WERI-Rb-1 (cell line): Measurements from ENCODE around the gene HCAR2.
"Not testable (repeated sequence)": the region's sequence is repeated elsewhere in the genome, so short reads cannot be mapped to it uniquely, and the experiment has no call there.

ENCODE experiments used
- DNase-seq: peaks from one replicate; pipeline ENCODE4 v3.0.0-alpha.2; 2020
- H3K27ac ChIP-seq: fragments of 250-450 bp; sonication (Bioruptor Pico); 2 replicates; pipeline ENCODE4 v1.5.1; 2020; ENCODE audit warnings: mild to moderate bottlenecking, moderate library complexity
- H3K27me3 ChIP-seq: fragments of 250-450 bp; sonication (Bioruptor Pico); 2 replicates; pipeline ENCODE4 v1.5.1; 2021; ENCODE audit warnings: mild to moderate bottlenecking, low read depth, moderate library complexity; ENCODE audit not compliant: insufficient read depth, severe bottlenecking
- H3K36me3 ChIP-seq: fragments of 250-450 bp; sonication (Bioruptor Pico); 2 replicates; pipeline ENCODE4 v1.5.1; 2020; ENCODE audit warnings: mild to moderate bottlenecking, moderate library complexity
- H3K4me3 ChIP-seq: 2 replicates; pipeline ENCODE4 v1.5.1; 2011; ENCODE audit warnings: low read depth, mild to moderate bottlenecking, control low read depth, low read length
- H3K9me3 ChIP-seq: fragments of 250-450 bp; sonication (Bioruptor Pico); 2 replicates; pipeline ENCODE4 v1.5.1; 2021; ENCODE audit warnings: mild to moderate bottlenecking, moderate library complexity; ENCODE audit not compliant: severe bottlenecking
- TF ChIP-seq, protein P1 (sequence below): IDR thresholded peaks from 2 replicates; pipeline ENCODE4 v1.5.1; 2011; ENCODE audit warnings: low read depth, mild to moderate bottlenecking, control low read depth, inconsistent platforms, low read length

HCAR2 gene

DNA sequence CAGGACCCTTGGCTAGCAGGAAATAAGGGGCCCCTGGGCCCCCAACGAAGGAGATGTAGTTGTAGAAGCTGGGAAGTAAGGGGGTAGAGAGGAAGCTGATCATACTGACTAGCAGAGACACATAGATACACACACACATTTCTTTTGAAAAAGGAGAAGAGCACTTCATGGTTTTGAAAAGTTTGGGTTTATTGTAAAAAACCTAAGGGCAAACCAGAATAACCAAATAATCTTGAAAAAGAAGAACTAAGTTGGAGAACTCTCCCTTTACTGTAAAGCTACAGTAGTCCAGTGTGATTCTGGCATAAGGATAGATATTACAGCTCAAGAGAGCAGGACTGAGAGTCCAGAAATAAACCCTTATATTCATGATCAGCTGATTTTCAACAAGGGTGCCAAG, 19.2 kb upstream of the HCAR2 start:
- H3K27ac ChIP-seq = no peak overlapping the region

DNA sequence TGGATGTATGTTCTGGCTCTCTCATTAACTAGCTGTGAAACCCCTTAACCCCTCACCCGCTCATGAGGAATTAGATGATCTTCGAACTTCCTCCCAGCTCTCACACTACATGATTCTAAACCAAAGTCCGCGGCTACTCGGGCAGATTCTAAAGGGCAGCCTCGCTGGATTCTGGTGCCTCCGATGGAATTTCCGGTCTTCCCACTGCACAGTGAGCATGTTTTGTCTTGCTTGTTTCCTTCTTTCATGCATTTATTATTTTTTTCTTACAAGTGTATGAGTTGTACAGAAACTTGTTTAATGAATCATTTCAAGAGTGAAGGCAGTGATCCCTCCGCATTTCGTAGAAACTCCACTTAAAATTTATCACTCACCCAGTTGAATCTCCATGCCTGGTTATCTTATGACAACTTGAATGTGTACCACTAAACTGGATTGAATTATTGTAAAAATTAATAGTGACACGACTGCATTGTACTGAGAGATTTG, 17.9 kb upstream of the HCAR2 start:
- DNase-seq = no peak
- H3K36me3 ChIP-seq = no peaks in the 10 kb centered on the region
- H3K27ac ChIP-seq = no peak overlapping the region
- H3K27me3 ChIP-seq = no peaks in the 10 kb centered on the region
- H3K4me3 ChIP-seq = no peak overlapping the region
- TF ChIP-seq, protein P1, sequence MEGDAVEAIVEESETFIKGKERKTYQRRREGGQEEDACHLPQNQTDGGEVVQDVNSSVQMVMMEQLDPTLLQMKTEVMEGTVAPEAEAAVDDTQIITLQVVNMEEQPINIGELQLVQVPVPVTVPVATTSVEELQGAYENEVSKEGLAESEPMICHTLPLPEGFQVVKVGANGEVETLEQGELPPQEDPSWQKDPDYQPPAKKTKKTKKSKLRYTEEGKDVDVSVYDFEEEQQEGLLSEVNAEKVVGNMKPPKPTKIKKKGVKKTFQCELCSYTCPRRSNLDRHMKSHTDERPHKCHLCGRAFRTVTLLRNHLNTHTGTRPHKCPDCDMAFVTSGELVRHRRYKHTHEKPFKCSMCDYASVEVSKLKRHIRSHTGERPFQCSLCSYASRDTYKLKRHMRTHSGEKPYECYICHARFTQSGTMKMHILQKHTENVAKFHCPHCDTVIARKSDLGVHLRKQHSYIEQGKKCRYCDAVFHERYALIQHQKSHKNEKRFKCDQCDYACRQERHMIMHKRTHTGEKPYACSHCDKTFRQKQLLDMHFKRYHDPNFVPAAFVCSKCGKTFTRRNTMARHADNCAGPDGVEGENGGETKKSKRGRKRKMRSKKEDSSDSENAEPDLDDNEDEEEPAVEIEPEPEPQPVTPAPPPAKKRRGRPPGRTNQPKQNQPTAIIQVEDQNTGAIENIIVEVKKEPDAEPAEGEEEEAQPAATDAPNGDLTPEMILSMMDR = no peak
- no peaks in the 10 kb centered on the region for H3K9me3 ChIP-seq

More for the DNA sequence above, 19.2 kb upstream of the HCAR2 start:
- DNase-seq = no peak
- H3K36me3 ChIP-seq = no peaks in the 10 kb centered on the region
- no peaks in the 10 kb centered on the region for H3K9me3 ChIP-seq
- H3K4me3 ChIP-seq = no peak overlapping the region
- TF ChIP-seq, protein P1 = no peak
- no peaks in the 10 kb centered on the region for H3K27me3 ChIP-seq

DNA sequence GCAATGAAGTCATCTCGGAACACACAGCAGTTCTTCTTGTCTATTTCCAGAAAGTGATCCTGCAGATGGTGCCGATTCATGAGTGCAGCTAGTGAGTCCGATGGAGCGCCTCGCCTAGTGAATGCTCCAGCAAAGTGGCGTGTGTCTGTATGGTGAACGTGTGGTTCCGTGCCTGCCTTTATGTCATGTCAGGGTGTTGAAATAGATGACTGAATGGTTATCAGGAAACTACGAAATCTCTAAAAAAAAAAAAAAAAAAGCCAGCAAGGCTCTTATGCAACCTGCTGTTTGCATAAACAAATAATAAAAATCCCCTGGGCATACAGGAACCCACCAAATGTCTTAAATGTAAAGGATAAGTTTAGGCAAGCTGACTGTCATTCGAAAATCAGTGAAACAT, 13.5 kb upstream of the HCAR2 start, which contains the start of gene HCAR3:
HCAR3 (minus strand) TSS at position 154 of the 400 bp plus-strand sequence; CDS start at position 80, 74 bp downstream.
- not testable (repeated sequence) for H3K27me3 ChIP-seq, H3K36me3 ChIP-seq, DNase-seq, H3K4me3 ChIP-seq, H3K9me3 ChIP-seq, H3K27ac ChIP-seq

DNA sequence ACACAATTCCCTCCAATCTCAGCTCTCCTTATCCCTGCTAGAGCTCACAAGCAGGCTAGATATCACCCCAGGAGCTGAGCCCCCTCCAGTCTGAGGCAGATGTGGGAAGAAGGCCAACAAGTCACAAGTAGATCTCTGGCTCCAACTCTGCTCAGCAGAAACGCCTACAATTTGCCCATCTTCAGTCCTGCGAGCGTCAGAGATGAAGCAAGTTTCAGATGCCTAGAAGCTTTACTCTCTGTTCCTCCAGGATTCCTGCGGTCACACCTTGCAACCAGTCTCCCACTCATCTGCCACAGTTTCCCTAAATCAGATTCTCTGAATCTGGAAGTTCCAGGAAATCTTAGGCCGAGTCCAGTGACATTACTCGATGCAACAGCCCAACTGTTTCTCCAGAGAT, 12.1 kb upstream of the HCAR2 start:
- H3K27ac ChIP-seq, H3K4me3 ChIP-seq, H3K9me3 ChIP-seq: not testable (repeated sequence)

DNA sequence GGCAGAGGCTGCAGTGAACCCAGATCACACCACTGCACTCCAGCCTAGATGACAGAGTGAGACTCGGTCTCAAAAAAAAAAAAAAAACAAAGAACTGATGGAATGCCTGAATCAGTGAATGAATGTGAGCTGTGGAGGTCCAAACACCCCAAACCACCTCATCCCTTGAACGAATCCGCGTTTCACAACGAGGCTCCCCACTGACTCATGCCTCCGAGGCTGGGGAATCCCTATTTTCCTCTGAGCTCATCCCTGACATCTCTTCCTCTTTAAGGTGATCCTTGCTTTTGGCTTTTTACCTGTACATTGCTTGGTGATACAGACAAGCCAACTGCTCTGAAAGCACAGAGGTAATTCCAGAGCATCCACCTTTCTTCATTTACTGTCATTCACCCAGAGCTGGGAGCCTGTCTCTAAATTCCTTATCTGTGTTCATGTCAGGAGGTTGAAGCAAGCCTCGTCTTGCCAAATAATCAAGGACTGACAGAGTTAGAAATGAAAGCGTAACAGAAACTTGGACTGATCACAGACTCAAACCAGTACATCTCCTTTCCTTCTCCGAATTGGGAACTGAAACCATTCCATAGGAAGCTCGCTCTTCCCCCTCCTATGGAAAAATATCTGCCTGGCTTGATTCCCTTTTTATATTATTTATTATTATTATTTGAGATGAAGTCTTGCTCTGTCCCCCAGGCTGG, 10.5 kb upstream of the HCAR2 start:
- not testable (repeated sequence) for H3K9me3 ChIP-seq, H3K27me3 ChIP-seq, H3K4me3 ChIP-seq, H3K27ac ChIP-seq, H3K36me3 ChIP-seq, DNase-seq

More for the DNA sequence above, 12.1 kb upstream of the HCAR2 start:
- not testable (repeated sequence) for DNase-seq, H3K27me3 ChIP-seq, H3K36me3 ChIP-seq

DNA sequence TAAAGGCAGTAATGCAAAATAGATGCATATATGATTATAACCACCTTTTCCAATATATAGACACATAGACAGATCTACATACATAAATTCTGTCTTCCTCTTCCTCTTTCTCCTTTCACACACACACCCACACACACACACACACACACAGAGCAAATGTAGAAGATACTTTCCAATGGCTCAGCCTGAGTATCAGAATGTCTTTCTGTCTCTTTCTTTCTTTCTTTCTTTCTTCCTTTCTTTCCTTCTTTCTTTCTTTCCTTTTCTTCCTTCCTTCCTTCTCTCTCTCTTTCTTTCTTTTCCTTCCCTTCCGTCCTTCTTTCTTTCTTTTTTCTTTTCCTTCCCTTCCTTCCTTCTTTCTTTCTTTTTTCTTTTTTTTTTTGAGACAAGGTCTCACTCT, 8.1 kb upstream of the HCAR2 start:
- H3K27ac ChIP-seq, DNase-seq, H3K4me3 ChIP-seq, H3K36me3 ChIP-seq, H3K9me3 ChIP-seq, H3K27me3 ChIP-seq: not testable (repeated sequence)

DNA sequence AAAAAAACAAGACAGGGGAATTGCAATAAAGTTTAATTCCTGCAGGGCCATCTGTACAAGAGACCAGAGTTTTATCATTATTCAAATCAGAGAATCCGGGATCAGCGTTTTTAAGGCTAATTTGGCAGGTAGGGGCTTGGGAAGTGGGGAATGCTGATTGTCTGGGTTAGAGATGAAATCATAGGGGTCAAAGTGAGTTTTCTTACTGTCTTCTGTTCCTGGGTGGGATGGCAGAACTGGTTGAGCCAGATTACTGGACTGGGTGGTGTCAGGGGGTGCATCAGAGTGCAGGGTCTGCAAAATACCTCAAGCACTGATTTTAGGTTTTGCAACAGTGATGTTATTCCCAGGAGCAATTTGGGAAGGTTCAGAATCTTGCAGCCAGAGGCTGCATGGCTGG, 7.2 kb upstream of the HCAR2 start:
- not testable (repeated sequence) for DNase-seq, H3K4me3 ChIP-seq, H3K27me3 ChIP-seq, H3K27ac ChIP-seq, H3K9me3 ChIP-seq, H3K36me3 ChIP-seq

DNA sequence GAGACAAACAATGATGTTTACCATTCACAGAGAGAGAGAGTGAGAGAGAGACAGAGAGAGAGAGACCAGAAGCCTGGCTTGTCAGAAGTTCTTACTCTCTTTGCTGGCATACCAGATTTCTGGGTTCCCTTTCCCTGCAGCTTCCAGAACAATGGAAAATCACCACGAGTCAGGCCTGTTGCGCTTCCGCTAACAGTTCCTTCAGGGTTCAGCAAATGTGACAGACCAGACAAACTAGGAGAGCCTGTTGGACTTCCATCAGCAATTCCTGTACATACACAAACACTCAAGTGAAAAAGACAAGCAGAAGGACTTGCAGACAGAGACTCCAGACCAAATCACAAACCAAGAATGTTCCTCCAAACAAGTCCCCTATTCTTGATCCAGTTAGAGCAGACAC, 6.1 kb upstream of the HCAR2 start:
- H3K36me3 ChIP-seq, DNase-seq, H3K27ac ChIP-seq, H3K4me3 ChIP-seq, H3K9me3 ChIP-seq, H3K27me3 ChIP-seq: not testable (repeated sequence)

DNA sequence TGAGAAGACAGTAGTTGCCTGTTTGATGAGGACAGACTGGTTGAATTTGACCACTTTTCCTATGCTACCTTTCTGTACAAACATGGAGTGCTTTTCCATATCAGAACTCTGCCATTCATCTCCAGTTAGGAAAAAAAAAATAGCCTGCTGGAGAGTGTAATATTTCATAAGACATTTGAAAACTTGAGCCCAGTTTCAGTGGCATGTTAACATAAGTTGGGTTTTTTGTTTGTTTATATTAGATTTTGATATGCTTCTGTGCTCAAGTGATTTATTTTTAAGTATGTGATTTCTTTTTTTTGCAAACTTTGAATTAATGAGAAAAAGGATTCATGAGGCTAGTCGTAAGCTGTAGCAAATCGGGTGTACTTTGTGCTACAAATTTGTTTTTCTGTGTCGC, 684 bp upstream of the HCAR2 start:
- H3K4me3 ChIP-seq, H3K27ac ChIP-seq, H3K9me3 ChIP-seq, H3K36me3 ChIP-seq, H3K27me3 ChIP-seq, DNase-seq: not testable (repeated sequence)

DNA sequence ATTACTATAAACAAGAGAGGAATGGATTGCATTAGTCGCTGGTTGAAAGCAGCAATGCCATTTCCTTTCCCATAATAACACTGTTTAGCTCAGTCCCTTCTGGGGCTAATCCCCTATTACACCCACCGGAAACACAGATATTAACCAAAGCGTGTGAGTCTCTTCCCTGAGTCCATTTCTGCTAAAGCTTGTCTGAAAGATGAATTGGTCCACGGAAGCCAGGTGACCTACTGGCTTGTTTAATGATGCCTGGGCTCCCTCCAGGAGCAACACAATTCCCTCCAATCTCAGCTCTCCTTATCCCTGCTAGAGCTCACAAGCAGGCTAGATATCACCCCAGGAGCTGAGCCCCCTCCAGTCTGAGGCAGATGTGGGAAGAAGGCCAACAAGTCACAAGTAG, 1.7 kb downstream of the HCAR2 start:
- not testable (repeated sequence) for H3K4me3 ChIP-seq, H3K27ac ChIP-seq, H3K27me3 ChIP-seq, DNase-seq, H3K9me3 ChIP-seq, H3K36me3 ChIP-seq

DNA sequence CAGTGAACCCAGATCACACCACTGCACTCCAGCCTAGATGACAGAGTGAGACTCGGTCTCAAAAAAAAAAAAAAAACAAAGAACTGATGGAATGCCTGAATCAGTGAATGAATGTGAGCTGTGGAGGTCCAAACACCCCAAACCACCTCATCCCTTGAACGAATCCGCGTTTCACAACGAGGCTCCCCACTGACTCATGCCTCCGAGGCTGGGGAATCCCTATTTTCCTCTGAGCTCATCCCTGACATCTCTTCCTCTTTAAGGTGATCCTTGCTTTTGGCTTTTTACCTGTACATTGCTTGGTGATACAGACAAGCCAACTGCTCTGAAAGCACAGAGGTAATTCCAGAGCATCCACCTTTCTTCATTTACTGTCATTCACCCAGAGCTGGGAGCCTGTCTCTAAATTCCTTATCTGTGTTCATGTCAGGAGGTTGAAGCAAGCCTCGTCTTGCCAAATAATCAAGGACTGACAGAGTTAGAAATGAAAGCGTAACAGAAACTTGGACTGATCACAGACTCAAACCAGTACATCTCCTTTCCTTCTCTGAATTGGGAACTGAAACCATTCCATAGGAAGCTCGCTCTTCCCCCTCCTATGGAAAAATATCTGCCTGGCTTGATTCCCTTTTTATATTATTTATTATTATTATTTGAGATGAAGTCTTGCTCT, 3.0 kb downstream of the HCAR2 start:
- H3K27me3 ChIP-seq, H3K4me3 ChIP-seq, DNase-seq, H3K9me3 ChIP-seq, H3K27ac ChIP-seq, H3K36me3 ChIP-seq: not testable (repeated sequence)

DNA sequence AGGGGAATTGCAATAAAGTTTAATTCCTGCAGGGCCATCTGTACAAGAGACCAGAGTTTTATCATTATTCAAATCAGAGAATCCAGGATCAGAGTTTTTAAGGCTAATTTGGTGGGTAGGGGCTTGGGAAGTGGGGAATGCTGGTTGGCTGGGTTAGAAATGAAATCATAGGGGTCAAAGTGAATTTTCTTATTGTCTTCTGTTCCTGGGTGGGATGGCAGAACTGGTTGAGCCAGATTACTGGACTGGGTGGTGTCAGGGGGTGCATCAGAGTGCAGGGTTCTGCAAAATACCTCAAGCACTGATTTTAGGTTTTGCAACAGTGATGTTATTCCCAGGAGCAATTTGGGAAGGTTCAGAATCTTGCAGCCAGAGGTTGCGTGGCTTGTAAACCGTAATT, 6.2 kb downstream of the HCAR2 start:
- H3K27ac ChIP-seq, H3K9me3 ChIP-seq, DNase-seq: not testable (repeated sequence)

More for the DNA sequence above, 6.2 kb downstream of the HCAR2 start:
- H3K36me3 ChIP-seq, H3K27me3 ChIP-seq, H3K4me3 ChIP-seq: not testable (repeated sequence)
